Mesothelial cell of epicardium (in vitro differentiated cells): Measurements from ENCODE around the gene EMX1. TPM values are rescaled to one million over a fixed set of nuclear protein-coding genes. Genes with fewer than 3 reads are reported as not detected.

Experiments used
- DNase-seq, 2 experiments: peaks; one replicate each; pipeline ENCODE4 v3.0.0; 2021; ENCODE audit warnings: low spot score in 2 of 2; ENCODE audit not compliant: unreplicated experiment in 2 of 2
- H3K27ac Mint-ChIP-seq: 2 replicates; pipeline ENCODE4 v1.8.0; 2021; ENCODE audit warnings: mixed read lengths
- H3K27me3 Mint-ChIP-seq: 2 replicates; pipeline ENCODE4 v1.8.0; 2021; ENCODE audit warnings: low read depth, mixed read lengths
- H3K36me3 Mint-ChIP-seq: 2 replicates; pipeline ENCODE4 v1.8.0; 2021; ENCODE audit warnings: mixed read lengths
- H3K4me1 Mint-ChIP-seq: 2 replicates; pipeline ENCODE4 v1.8.0; 2021; ENCODE audit warnings: mixed read lengths
- H3K4me3 Mint-ChIP-seq: 2 replicates; pipeline ENCODE4 v1.8.0; 2021; ENCODE audit warnings: mild to moderate bottlenecking, moderate library complexity, mixed read lengths
- H3K9me3 Mint-ChIP-seq: 2 replicates; pipeline ENCODE4 v1.8.0; 2021; ENCODE audit warnings: mixed read lengths
- total RNA-seq: library from RNA; stranded (reverse); gene quantifications from 3 replicates; pipeline ENCODE4 v1.2.1, GENCODE V29; 2021
- TF ChIP-seq, protein P1 (sequence below): fragments of 200-600 bp; sonication (generic); IDR thresholded peaks from one replicate; pipeline ENCODE4 v1.5.0; 2021; ENCODE audit warnings: antibody characterized with exemption; ENCODE audit not compliant: unreplicated experiment

EMX1 gene
- total RNA-seq, 1 donor from 2014 or later = not detected

DNA sequence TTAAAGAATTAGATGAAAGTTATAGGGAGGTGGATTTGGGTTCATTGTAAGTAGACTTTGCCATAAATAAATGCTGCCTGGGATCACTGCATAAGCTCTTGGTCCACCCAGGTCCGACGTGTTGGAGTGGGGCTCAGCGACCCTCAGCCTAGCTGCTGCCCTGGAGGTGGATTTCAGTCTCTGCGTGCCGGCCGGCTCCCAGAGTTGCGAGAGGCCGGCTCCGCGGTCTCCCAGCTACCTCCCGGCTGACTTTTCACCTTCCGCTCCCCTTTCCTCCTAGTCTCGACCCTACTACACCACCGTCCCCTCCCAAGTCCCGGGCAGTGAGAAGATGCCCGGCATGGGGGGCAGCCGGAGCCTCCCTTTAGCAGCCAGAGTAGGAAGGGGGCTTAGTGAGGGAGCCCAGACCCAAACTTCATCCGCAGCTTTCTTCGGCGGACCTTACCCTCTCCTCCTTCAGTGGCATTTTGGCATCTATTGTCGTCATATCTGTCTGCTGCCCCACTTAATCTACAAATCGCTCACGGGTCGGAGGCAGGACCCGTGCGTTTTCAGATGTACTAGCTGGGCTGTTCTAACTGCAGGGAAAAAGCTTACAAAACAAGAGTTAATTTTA, 8.1 kb downstream of the EMX1 start:
- DNase-seq = peak in 1 of 2 experiments; percentile 40
- Mint-ChIP-seq H3K27ac (no peak overlapping the region), H3K9me3 (no peaks in the 10 kb centered on the region), H3K27me3 (peaks cover 54% of the 10 kb centered on the region), H3K4me1 (peaks cover 5% of the 10 kb centered on the region), H3K4me3 (no peak overlapping the region), H3K36me3 (no peaks in the 10 kb centered on the region)
- TF ChIP-seq, protein P1, sequence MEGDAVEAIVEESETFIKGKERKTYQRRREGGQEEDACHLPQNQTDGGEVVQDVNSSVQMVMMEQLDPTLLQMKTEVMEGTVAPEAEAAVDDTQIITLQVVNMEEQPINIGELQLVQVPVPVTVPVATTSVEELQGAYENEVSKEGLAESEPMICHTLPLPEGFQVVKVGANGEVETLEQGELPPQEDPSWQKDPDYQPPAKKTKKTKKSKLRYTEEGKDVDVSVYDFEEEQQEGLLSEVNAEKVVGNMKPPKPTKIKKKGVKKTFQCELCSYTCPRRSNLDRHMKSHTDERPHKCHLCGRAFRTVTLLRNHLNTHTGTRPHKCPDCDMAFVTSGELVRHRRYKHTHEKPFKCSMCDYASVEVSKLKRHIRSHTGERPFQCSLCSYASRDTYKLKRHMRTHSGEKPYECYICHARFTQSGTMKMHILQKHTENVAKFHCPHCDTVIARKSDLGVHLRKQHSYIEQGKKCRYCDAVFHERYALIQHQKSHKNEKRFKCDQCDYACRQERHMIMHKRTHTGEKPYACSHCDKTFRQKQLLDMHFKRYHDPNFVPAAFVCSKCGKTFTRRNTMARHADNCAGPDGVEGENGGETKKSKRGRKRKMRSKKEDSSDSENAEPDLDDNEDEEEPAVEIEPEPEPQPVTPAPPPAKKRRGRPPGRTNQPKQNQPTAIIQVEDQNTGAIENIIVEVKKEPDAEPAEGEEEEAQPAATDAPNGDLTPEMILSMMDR = no peak

DNA sequence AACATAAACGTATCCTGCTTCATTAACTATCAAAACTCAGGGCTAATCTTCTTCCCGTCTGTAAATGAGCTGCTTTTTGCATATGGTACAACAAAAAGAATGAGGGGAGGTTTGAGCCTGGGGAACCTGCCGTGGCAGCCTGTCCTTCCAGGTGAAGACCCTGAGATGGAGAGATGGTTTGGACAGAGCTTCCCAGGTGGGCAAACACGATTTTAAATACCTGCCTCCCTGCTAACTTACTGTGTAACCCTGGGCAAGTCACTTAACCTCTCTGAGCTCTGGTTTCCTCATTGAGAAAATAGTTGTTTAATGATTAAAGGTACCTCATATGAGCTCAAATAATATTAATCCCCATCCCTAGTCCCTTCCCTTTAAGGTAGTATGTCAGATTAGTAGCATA, 9.0 kb downstream of the EMX1 start:
- Mint-ChIP-seq H3K9me3 (no peaks in the 10 kb centered on the region), H3K27ac (no peak overlapping the region), H3K4me1 (peaks cover 3% of the 10 kb centered on the region), H3K27me3 (peaks cover 44% of the 10 kb centered on the region), H3K4me3 (no peak overlapping the region), H3K36me3 (no peaks in the 10 kb centered on the region)
- peak in 1 of 2 experiments; percentile 20 for DNase-seq
- TF ChIP-seq, protein P1 = no peak

DNA sequence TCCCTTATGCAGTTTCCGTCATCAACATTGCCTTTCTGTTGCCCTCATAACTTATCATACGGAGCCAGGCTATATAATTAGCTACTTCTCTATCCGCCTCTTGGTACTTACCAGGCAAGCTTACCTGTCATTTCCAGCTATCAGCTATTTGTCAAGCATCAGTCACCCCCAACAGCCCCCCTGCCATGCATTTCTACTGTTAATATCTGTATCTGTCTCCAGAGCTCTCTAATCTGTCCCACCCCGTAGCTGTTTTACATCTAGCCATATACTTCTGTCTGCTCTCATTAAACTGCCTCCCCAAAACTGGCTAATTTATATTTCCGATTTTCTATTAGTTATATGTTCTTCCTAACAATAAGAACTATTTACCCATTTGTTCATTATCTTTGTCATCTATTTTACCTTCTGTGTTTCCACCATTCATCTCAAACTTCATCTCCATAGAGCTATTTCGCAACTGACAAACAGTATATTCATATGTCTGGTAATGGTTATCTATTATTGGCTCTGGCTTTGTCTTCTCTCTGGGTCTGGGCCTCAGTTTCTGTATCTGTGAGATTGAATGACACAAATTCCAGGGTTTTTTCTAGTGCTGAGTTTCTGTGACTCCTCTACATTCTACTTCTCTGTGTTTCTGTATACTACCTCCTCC, 9.6 kb downstream of the EMX1 start:
- TF ChIP-seq, protein P1 = no peak
- Mint-ChIP-seq H3K36me3 (no peaks in the 10 kb centered on the region), H3K4me3 (no peak overlapping the region), H3K9me3 (no peaks in the 10 kb centered on the region), H3K4me1 (peaks cover 3% of the 10 kb centered on the region), H3K27ac (no peak overlapping the region), H3K27me3 (peaks cover 39% of the 10 kb centered on the region)
- DNase-seq = peak in 1 of 2 experiments; percentile 17

DNA sequence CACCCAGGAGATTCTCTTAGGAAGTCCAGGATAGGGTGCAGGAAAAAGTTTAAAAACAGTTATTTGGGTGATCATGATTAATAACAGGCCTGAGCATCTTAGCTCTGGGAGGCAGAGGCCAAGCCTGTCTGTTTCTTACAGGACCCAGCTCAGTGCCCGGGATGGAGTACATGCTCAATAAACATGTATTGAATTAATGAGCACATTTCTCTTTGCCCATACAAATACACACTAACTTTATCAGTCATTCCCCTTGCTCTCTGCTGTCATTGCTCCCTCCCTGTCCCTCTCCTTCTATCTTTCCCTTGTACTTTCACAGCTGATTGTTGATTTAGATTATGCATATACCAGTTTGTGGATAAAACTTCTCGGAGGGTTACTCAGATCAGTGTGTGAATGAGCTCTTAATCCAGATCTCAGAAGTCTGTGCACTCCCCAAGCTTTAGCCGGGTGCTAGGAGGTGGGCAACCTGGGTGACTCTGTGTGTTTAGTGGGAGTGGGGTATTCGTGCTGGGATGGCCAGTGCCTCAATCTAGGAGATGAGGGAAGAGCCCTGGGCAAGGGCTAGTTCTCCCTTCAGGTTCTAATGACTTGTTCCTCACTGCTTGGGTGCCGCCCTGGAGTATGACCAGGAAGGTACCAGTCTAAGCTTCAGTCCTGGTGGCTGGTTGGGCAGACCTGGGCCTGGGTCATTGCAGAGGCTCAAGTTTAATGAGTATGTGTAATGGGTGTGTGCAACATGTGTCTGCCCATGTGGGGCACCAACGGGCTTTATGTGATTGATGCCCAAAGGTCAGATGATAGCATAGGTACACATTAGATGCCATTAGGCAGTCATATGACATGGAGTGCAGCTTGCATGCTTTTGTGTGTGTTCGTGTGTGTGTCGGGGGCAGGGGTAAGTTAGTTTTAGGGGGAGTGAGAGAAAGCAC, 10.6 kb downstream of the EMX1 start:
- Mint-ChIP-seq H3K9me3 (no peaks in the 10 kb centered on the region), H3K4me3 (no peak overlapping the region), H3K36me3 (no peaks in the 10 kb centered on the region), H3K27ac (no peak overlapping the region), H3K4me1 (peaks cover 3% of the 10 kb centered on the region), H3K27me3 (peaks cover 33% of the 10 kb centered on the region)
- TF ChIP-seq, protein P1 = no peak
- DNase-seq = no peak

DNA sequence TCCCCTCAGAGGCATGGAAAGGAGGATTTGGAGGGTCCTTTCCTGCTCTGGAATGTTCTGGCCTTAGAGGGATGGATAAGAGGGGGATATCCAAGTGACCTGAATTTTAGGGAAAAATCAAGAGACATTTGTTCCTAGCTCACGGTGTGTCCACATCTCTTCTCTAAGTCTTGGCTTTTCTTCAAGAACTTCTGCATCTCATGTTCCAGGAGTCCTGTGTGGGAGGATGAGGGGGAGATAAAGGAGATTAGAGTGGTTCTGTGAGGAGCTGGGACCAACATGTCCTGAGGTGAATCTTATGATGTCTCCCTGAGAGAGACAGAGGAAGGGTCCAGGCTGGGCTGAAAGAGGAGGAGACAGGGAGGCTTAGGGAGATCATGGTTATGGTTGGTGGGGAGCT, 11.7 kb downstream of the EMX1 start:
- Mint-ChIP-seq H3K4me1 (no peaks in the 10 kb centered on the region), H3K27me3 (peaks cover 26% of the 10 kb centered on the region), H3K27ac (no peak overlapping the region), H3K4me3 (no peak overlapping the region), H3K9me3 (no peaks in the 10 kb centered on the region), H3K36me3 (no peaks in the 10 kb centered on the region)
- DNase-seq = no peak
- TF ChIP-seq, protein P1 = no peak
